CD4-positive, alpha-beta memory T cell (primary cell): Measurements from ENCODE around the gene TLL1. TPM values are rescaled to one million over a fixed set of nuclear protein-coding genes. Genes with fewer than 3 reads are reported as not detected.

ENCODE experiments used
- CTCF ChIA-PET: fragments of 350-600 bp; sonication (Branson Sonifier 250); formaldehyde crosslinking; loops from one replicate; lab custom pipeline; 2021; ENCODE audit warnings: inconsistent platforms; ENCODE audit not compliant: partially characterized antibody; lab: Charles Lee
- POLR2A ChIA-PET: fragments of 350-600 bp; sonication (Branson Sonifier 250); formaldehyde crosslinking; loops from one replicate; lab custom pipeline; 2021; ENCODE audit not compliant: partially characterized antibody; lab: Charles Lee
- DNase-seq, 5 donors: peaks; one replicate each; pipeline versions ENCODE4 v3.0.0 to v3.0.0-alpha.2; 2020 to 2022; ENCODE audit warnings: mixed read lengths in 1 of 5
- H3K27ac ChIP-seq: one replicate; pipeline ENCODE4 v1.7.0; 2013; ENCODE audit warnings: low read depth, low read length
- H3K27me3 ChIP-seq: 2 replicates; pipeline ENCODE4 v1.7.0; 2013; ENCODE audit warnings: mild to moderate bottlenecking, low read length, moderate library complexity; ENCODE audit not compliant: insufficient read depth
- H3K36me3 ChIP-seq: 2 replicates; pipeline ENCODE4 v1.7.0; 2013; ENCODE audit warnings: mild to moderate bottlenecking, low read length, moderate library complexity; ENCODE audit not compliant: insufficient read depth
- H3K4me1 ChIP-seq: 2 replicates; pipeline ENCODE4 v1.7.0; 2013; ENCODE audit warnings: mild to moderate bottlenecking, low read length, moderate library complexity; ENCODE audit not compliant: insufficient read depth
- H3K4me3 ChIP-seq, 2 donors: one replicate each; pipeline ENCODE4 v1.7.0; 2013; ENCODE audit warnings: low read length in 2 of 2, mild to moderate bottlenecking in 1 of 2
- H3K9me3 ChIP-seq, 2 donors: one replicate each; pipeline ENCODE4 v1.7.0; 2013; ENCODE audit warnings: low read length in 2 of 2, control low read depth in 1 of 2; ENCODE audit not compliant: control insufficient read depth in 1 of 2
- H3K27ac Mint-ChIP-seq, 7 donors: one replicate each; pipeline ENCODE4 v1.8.0; 2020 to 2021; ENCODE audit warnings: mixed read lengths in 7 of 7, mild to moderate bottlenecking in 6 of 7, inconsistent platforms in 3 of 7, moderate library complexity in 3 of 7
- H3K27me3 Mint-ChIP-seq, 2 donors: one replicate each; pipeline ENCODE4 v1.8.0; 2020 to 2021; ENCODE audit warnings: mixed read lengths in 2 of 2
- H3K36me3 Mint-ChIP-seq, 2 donors: one replicate each; pipeline ENCODE4 v1.8.0; 2020 to 2021; ENCODE audit warnings: mixed read lengths in 2 of 2, inconsistent platforms in 1 of 2, mild to moderate bottlenecking in 1 of 2
- H3K4me1 Mint-ChIP-seq, 4 donors: one replicate each; pipeline ENCODE4 v1.8.0; 2020 to 2021; ENCODE audit warnings: mixed read lengths in 4 of 4, mild to moderate bottlenecking in 1 of 4
- H3K4me3 Mint-ChIP-seq, 8 donors: one replicate each; pipeline ENCODE4 v1.8.0; 2020 to 2021; ENCODE audit warnings: mixed read lengths in 8 of 8, mild to moderate bottlenecking in 7 of 8, moderate library complexity in 6 of 8, inconsistent platforms in 3 of 8
- H3K9me3 Mint-ChIP-seq, 8 donors: one replicate each; pipeline ENCODE4 v1.8.0; 2020 to 2021; ENCODE audit warnings: mixed read lengths in 8 of 8, mild to moderate bottlenecking in 5 of 8, inconsistent platforms in 3 of 8, moderate library complexity in 1 of 8
- intact Hi-C: fragments of 100-400 bp; cut with micrococcal nuclease; formaldehyde crosslinking; loops from one replicate; pipeline ENCODE4 v1.15.1; 2023
- polyA plus RNA-seq, 2 donors: library from polyadenylated mRNA; unstranded; fragments of 300-500 nt; fragmentation: Illumina TruSeq; gene quantifications; one replicate each; pipeline ENCODE4 v1.2.3, GENCODE V29; 2021
- total RNA-seq, 2 experiments: library from RNA; stranded (reverse); gene quantifications; one replicate each; pipeline ENCODE4 v1.2.3, GENCODE V29; 2021

TLL1 gene
- total and polyA plus RNA-seq, 4 experiments from 2014 or later, result not detected

GRCh38 chr4:165992283-165992682 lies 119.2 kb downstream of the TLL1 start:
- Mint-ChIP-seq H3K36me3 (no peaks in the 10 kb centered on the region), H3K27ac (no peak overlapping the region), H3K4me3 (no peak overlapping the region), H3K27me3 (no peaks in the 10 kb centered on the region), H3K4me1 (no peaks in the 10 kb centered on the region), H3K9me3 (peaks cover 0 to 4% (median 0%) of the 10 kb centered on the region in 8 donors)
- no peak overlapping the region for H3K27ac ChIP-seq
- no peaks in the 10 kb centered on the region for H3K27me3 ChIP-seq
- DNase-seq, result no peak
- no peaks in the 10 kb centered on the region for H3K4me1 ChIP-seq
- CTCF ChIA-PET, result no interaction called here
- H3K36me3 ChIP-seq, result no peaks in the 10 kb centered on the region
- H3K9me3 ChIP-seq, result no peaks in the 10 kb centered on the region
- no peak overlapping the region for H3K4me3 ChIP-seq
- intact Hi-C loops, result no loop called here
- POLR2A ChIA-PET, result no interaction called here

- no peaks in the 10 kb centered on the region for H3K27me3 Mint-ChIP-seq
- no peaks in the 10 kb centered on the region for H3K9me3 ChIP-seq
- H3K36me3 Mint-ChIP-seq, result no peaks in the 10 kb centered on the region
- H3K4me1 ChIP-seq, result no peaks in the 10 kb centered on the region
- H3K4me3 ChIP-seq, result no peak overlapping the region
- H3K4me3 Mint-ChIP-seq, result no peak overlapping the region
- H3K9me3 Mint-ChIP-seq, result peaks cover 0 to 8% (median under 1%) of the 10 kb centered on the region in 8 donors
- H3K27me3 ChIP-seq, result no peaks in the 10 kb centered on the region
- intact Hi-C loops, result no loop called here
- H3K27ac Mint-ChIP-seq, result no peak overlapping the region
- no peak for DNase-seq
- ChIA-PET POLR2A (no interaction called here), CTCF (no interaction called here)
- H3K36me3 ChIP-seq, result no peaks in the 10 kb centered on the region
- H3K4me1 Mint-ChIP-seq, result no peaks in the 10 kb centered on the region
- H3K27ac ChIP-seq, result no peak overlapping the region
These were observed 121.7 kb downstream of the TLL1 start for GRCh38 chr4:165994701-165995100.

- intact Hi-C loops, result no loop called here
These were observed 130.8 kb downstream of the TLL1 start for GRCh38 chr4:166003811-166004210.

DNA sequence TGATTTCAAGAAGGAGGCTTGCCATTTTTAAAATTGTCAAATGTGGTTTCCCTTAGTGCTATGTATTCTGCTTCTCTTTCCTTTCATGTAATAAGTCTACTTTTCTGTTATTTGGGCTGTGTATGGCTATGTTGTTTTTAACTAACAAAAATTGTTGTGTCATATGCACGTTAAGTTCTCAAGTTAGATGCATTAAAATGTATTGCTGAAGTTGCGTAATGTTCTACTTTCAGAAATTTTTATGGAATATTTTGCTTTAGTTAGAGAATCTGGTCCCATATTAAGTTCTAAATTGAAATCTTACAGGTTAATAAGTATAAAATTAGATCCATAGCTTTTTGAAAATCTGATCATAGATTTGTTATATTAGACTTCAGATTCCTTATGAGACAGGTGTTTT lies 133.2 kb downstream of the TLL1 start:
- H3K4me1 ChIP-seq, result no peaks in the 10 kb centered on the region
- H3K36me3 ChIP-seq, result no peaks in the 10 kb centered on the region
- intact Hi-C loops, result no loop called here
- Mint-ChIP-seq H3K27me3 (no peaks in the 10 kb centered on the region), H3K4me3 (no peak overlapping the region), H3K4me1 (peaks cover 0 to 2% (median 0%) of the 10 kb centered on the region in 4 donors), H3K9me3 (peaks cover 0 to 5% (median 2%) of the 10 kb centered on the region in 8 donors), H3K27ac (no peak overlapping the region), H3K36me3 (no peaks in the 10 kb centered on the region)
- no peaks in the 10 kb centered on the region for H3K9me3 ChIP-seq
- ChIA-PET POLR2A (no interaction called here), CTCF (no interaction called here)
- DNase-seq, result no peak
- H3K27ac ChIP-seq, result no peak overlapping the region
- H3K27me3 ChIP-seq, result no peaks in the 10 kb centered on the region
- H3K4me3 ChIP-seq, result no peak overlapping the region

More at GRCh38 chr4:166003811-166004210, 130.8 kb downstream of the TLL1 start:
- CTCF ChIA-PET, result no interaction called here
- Histone ChIP-seq H3K27ac (no peak overlapping the region), H3K9me3 (no peaks in the 10 kb centered on the region), H3K27me3 (no peaks in the 10 kb centered on the region), H3K4me1 (no peaks in the 10 kb centered on the region), H3K36me3 (no peaks in the 10 kb centered on the region), H3K4me3 (no peak overlapping the region)
- POLR2A ChIA-PET, result no interaction called here
- peaks cover 0 to 5% (median 2%) of the 10 kb centered on the region in 8 donors for H3K9me3 Mint-ChIP-seq
- H3K36me3 Mint-ChIP-seq, result no peaks in the 10 kb centered on the region
- no peak overlapping the region for H3K4me3 Mint-ChIP-seq
- H3K27me3 Mint-ChIP-seq, result no peaks in the 10 kb centered on the region
- no peak for DNase-seq
- no peak overlapping the region for H3K27ac Mint-ChIP-seq
- peaks cover 0 to 2% (median 0%) of the 10 kb centered on the region in 4 donors for H3K4me1 Mint-ChIP-seq

DNA sequence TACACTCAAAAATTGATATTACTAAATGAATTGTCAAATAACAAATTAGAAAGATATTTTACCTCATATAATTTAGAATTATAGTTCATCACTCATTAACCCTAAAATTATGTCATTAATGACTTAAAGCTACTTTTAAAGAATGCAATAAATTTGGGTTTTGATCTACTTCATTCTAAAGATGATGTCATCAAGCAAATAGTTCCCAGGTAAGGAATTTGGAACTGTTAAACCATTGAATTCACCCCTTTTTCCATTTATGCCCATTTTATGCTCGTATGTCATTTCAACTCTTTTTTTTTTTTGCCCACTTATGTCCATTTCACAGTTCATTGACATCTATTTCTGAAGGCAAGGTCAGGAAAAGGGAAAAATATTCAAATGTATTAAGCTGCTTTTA lies 135.5 kb downstream of the TLL1 start:
- Mint-ChIP-seq H3K4me3 (no peak overlapping the region), H3K27ac (no peak overlapping the region), H3K36me3 (no peaks in the 10 kb centered on the region), H3K9me3 (peaks cover 0 to 7% (median 2%) of the 10 kb centered on the region in 8 donors), H3K4me1 (peaks cover 0 to 3% (median 0%) of the 10 kb centered on the region in 4 donors), H3K27me3 (no peaks in the 10 kb centered on the region)
- no peak for DNase-seq
- ChIA-PET CTCF (no interaction called here), POLR2A (no interaction called here)
- H3K4me3 ChIP-seq, result no peak overlapping the region
- H3K36me3 ChIP-seq, result no peaks in the 10 kb centered on the region
- H3K4me1 ChIP-seq, result no peaks in the 10 kb centered on the region
- no peak overlapping the region for H3K27ac ChIP-seq
- intact Hi-C loops, result no loop called here
- H3K27me3 ChIP-seq, result no peaks in the 10 kb centered on the region
- no peaks in the 10 kb centered on the region for H3K9me3 ChIP-seq

- intact Hi-C loops, result no loop called here
- POLR2A ChIA-PET, result no interaction called here
These were observed 139.3 kb downstream of the TLL1 start for GRCh38 chr4:166012129-166013030.

DNA sequence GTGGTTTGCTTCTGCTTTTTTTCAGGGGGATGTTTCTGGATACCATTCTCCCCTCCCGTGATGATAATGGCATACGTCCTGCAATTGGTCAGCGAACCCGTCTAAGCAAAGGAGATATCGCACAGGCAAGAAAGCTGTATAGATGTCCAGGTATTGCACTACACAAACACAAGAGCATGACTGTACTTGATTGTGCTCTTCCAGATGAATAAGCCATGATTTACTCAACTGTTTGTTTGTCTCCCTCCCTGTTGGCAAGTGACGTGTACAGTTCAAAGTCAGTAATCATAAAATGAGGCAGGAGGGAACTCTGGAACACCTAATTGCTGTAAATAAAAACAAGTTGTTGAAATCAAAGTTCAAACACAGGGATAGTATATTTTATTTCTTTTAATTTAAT lies 141.4 kb downstream of the TLL1 start:
- Mint-ChIP-seq H3K4me3 (no peak overlapping the region), H3K36me3 (no peaks in the 10 kb centered on the region), H3K9me3 (peaks cover 0 to 6% (median 0%) of the 10 kb centered on the region in 8 donors), H3K27ac (no peak overlapping the region), H3K4me1 (peaks cover 0 to 2% (median 0%) of the 10 kb centered on the region in 4 donors), H3K27me3 (no peaks in the 10 kb centered on the region)
- Histone ChIP-seq H3K4me1 (no peaks in the 10 kb centered on the region), H3K36me3 (no peaks in the 10 kb centered on the region), H3K4me3 (no peak overlapping the region), H3K27ac (no peak overlapping the region), H3K9me3 (no peaks in the 10 kb centered on the region), H3K27me3 (no peaks in the 10 kb centered on the region)
- no peak for DNase-seq
- intact Hi-C loops, result no loop called here
- CTCF ChIA-PET, result no interaction called here
- POLR2A ChIA-PET, result no interaction called here

More at GRCh38 chr4:166012129-166013030, 139.3 kb downstream of the TLL1 start:
- Histone ChIP-seq H3K36me3 (no peaks in the 10 kb centered on the region), H3K9me3 (no peaks in the 10 kb centered on the region), H3K27ac (no peak overlapping the region), H3K4me3 (no peak overlapping the region), H3K27me3 (no peaks in the 10 kb centered on the region), H3K4me1 (no peaks in the 10 kb centered on the region)
- Mint-ChIP-seq H3K4me3 (no peak overlapping the region), H3K9me3 (peaks cover 0 to 4% (median 0%) of the 10 kb centered on the region in 8 donors), H3K36me3 (no peaks in the 10 kb centered on the region), H3K27me3 (no peaks in the 10 kb centered on the region), H3K27ac (no peak overlapping the region), H3K4me1 (peaks cover 0 to 2% (median 0%) of the 10 kb centered on the region in 4 donors)
- CTCF ChIA-PET, result no interaction called here
- no peak for DNase-seq
